SH-SY5Y (cell line): ENCODE measurements around the gene PPP1R37.

Experiments
- GATA2 ChIP-seq: IDR thresholded peaks from 2 replicates; pipeline ENCODE4 v1.6.1; 2011; ENCODE audit warnings: mild to moderate bottlenecking, low read depth, low read length
- GATA3 ChIP-seq: IDR thresholded peaks from 2 replicates; pipeline ENCODE4 v1.6.1; 2011; ENCODE audit warnings: low read depth, mild to moderate bottlenecking, low read length, moderate library complexity

GRCh38 chr19:45179072-45179891, 86.3 kb downstream of the PPP1R37 start:
- no peak for TF ChIP-seq GATA2
- no peak for TF ChIP-seq GATA3
